LNCaP clone FGC (cell line): Measurements from ENCODE around the gene INTS3.

ENCODE experiments used
- DNase-seq: peaks from one replicate; pipeline ENCODE4 v3.0.0-alpha.2; 2011; ENCODE audit warnings: low read depth
- H3K4me3 ChIP-seq: 2 replicates; pipeline ENCODE4 v1.5.1; 2011; ENCODE audit warnings: mild to moderate bottlenecking, low read depth, low read length, control low read depth
- CTCF ChIP-seq: IDR thresholded peaks from 2 replicates; pipeline ENCODE4 v1.5.1; 2012; ENCODE audit warnings: mild to moderate bottlenecking; ENCODE audit not compliant: control insufficient read depth, insufficient read depth; ENCODE audit errors: extremely low read depth

INTS3 gene

GRCh38 chr1:153770797-153771196 lies 42.9 kb downstream of the INTS3 start:
- DNase-seq: no peak
- TF ChIP-seq CTCF: no peak

GRCh38 chr1:153771261-153771660 lies 43.4 kb downstream of the INTS3 start:
- TF ChIP-seq CTCF: no peak
- H3K4me3 ChIP-seq: no peak overlapping the region
- DNase-seq: no peak

More at GRCh38 chr1:153770797-153771196, 42.9 kb downstream of the INTS3 start:
- no peak overlapping the region for H3K4me3 ChIP-seq

GRCh38 chr1:153771841-153772593 lies 44.2 kb downstream of the INTS3 start:
- no peak for DNase-seq
- H3K4me3 ChIP-seq: no peak overlapping the region
- TF ChIP-seq CTCF: peak; percentile 39

GRCh38 chr1:153773096-153773921 lies 45.5 kb downstream of the INTS3 start:
- no peak overlapping the region for H3K4me3 ChIP-seq
- TF ChIP-seq CTCF: no peak
- DNase-seq: no peak

GRCh38 chr1:153774026-153774595 lies 46.3 kb downstream of the INTS3 start:
- TF ChIP-seq CTCF: no peak
- no peak for DNase-seq
- no peak overlapping the region for H3K4me3 ChIP-seq

- peak within 1 kb of the TSS; percentile 54 for H3K4me3 ChIP-seq
- TF ChIP-seq CTCF: no peak
- DNase-seq: no peak
These were observed 47.1 kb downstream of the INTS3 start, which contains the start of gene SLC27A3 for GRCh38 chr1:153774780-153775457. Gene SLC27A3, plus strand, starts transcription at chr1:153775407. Its CDS starts 91 bp downstream, at chr1:153775498.
